Coronary artery (tissue), 2 donors: Measurements from ENCODE around the gene ENO3.
A peak's percentile ranks its signal among the peaks of the same experiment; 100 is the strongest.

Experiments
- DNase-seq: peaks from one replicate; pipeline ENCODE4 v3.0.0-alpha.2; 2017; ENCODE audit warnings: low spot score
- H3K27ac ChIP-seq, 2 donors: fragments of 200-600 bp; sonication (generic); one replicate each; pipeline ENCODE4 v1.5.1; 2016 to 2019
- H3K4me3 ChIP-seq: fragments of 200-600 bp; sonication (generic); 2 replicates; pipeline ENCODE4 v1.5.1; 2016; ENCODE audit warnings: mild to moderate bottlenecking, moderate library complexity
- CTCF ChIP-seq: fragments of 200-600 bp; sonication (generic); IDR thresholded peaks from one replicate; pipeline ENCODE4 v1.5.1; 2019; ENCODE audit warnings: antibody characterized with exemption

Gene ENO3

GRCh38 chr17:4980644-4981216 is 29.8 kb downstream of the ENO3 start:
- TF ChIP-seq CTCF = peak; percentile 66
- Histone ChIP-seq H3K27ac (no peak overlapping the region), H3K4me3 (no peak overlapping the region)
- no peak for DNase-seq

GRCh38 chr17:4982305-4982704 is 31.4 kb downstream of the ENO3 start:
- no peak for TF ChIP-seq CTCF
- Histone ChIP-seq H3K4me3 (no peak overlapping the region), H3K27ac (no peak overlapping the region)
- no peak for DNase-seq

- no peak for TF ChIP-seq CTCF
- H3K4me3 ChIP-seq = peak overlapping the region; percentile 99
- H3K27ac ChIP-seq = peak overlapping the region; percentile 86 to 98
- no peak for DNase-seq
These were observed 35.5 kb downstream of the ENO3 start for GRCh38 chr17:4986403-4986802.

GRCh38 chr17:4986951-4987766 is 36.2 kb downstream of the ENO3 start, which contains the start of gene CAMTA2:
TSS of gene CAMTA2 (minus strand) at chr17:4987675. CDS start at chr17:4986222, 1,453 bp downstream.
- peak; percentile 94 for DNase-seq
- Histone ChIP-seq H3K4me3 (peak within 1 kb of the TSS; percentile 99), H3K27ac (peak within 1 kb of the TSS; percentile 86 to 98)
- peak; percentile 88 for TF ChIP-seq CTCF

GRCh38 chr17:4987767-4988567 is 37.0 kb downstream of the ENO3 start:
- TF ChIP-seq CTCF = no peak
- H3K4me3 ChIP-seq = peak overlapping the region; percentile 99
- H3K27ac ChIP-seq = peak overlapping the region; percentile 86 to 98
- peak; percentile 75 for DNase-seq

- no peak for DNase-seq
These were observed 43.2 kb downstream of the ENO3 start for GRCh38 chr17:4994081-4994595.

More at GRCh38 chr17:4994081-4994595, 43.2 kb downstream of the ENO3 start:
- no peak for TF ChIP-seq CTCF
- H3K27ac ChIP-seq = no peak overlapping the region
- no peak overlapping the region for H3K4me3 ChIP-seq
